Neural progenitor cell (in vitro differentiated cells): ENCODE data around the gene SLC16A9. TPM values are rescaled to one million over a fixed set of nuclear protein-coding genes. Genes with fewer than 3 reads are reported as not detected.

Experiments used
- DNase-seq: peaks from one replicate; pipeline ENCODE4 v3.0.0-alpha.2; 2016; ENCODE audit warnings: low spot score
- H2AFZ ChIP-seq: fragments of 200-600 bp; sonication (generic); replicated peaks from 2 replicates; pipeline ENCODE4 v1.6.1; 2016; ENCODE audit warnings: antibody characterized with exemption
- H3F3A ChIP-seq: fragments of 200-600 bp; sonication (generic); 2 replicates; pipeline ENCODE4 v1.6.1; 2016; ENCODE audit warnings: antibody characterized with exemption, low read depth
- H3K27ac ChIP-seq: fragments of 200-600 bp; sonication (generic); 2 replicates; pipeline ENCODE4 v1.5.1; 2016; ENCODE audit warnings: mild to moderate bottlenecking
- H3K27me3 ChIP-seq: fragments of 200-600 bp; sonication (generic); 2 replicates; pipeline ENCODE4 v1.6.1; 2016; ENCODE audit warnings: mild to moderate bottlenecking, moderate library complexity
- H3K36me3 ChIP-seq: fragments of 200-600 bp; sonication (generic); 2 replicates; pipeline ENCODE4 v1.5.1; 2016
- H3K4me1 ChIP-seq: fragments of 200-600 bp; sonication (generic); 2 replicates; pipeline ENCODE4 v1.6.1; 2016; ENCODE audit warnings: mixed run types
- H3K4me2 ChIP-seq: fragments of 200-600 bp; sonication (generic); 2 replicates; pipeline ENCODE4 v1.6.1; 2016
- H3K4me3 ChIP-seq: fragments of 200-600 bp; sonication (generic); 2 replicates; pipeline ENCODE4 v1.5.1; 2016
- H3K79me2 ChIP-seq: fragments of 200-600 bp; sonication (generic); 2 replicates; pipeline ENCODE4 v1.6.1; 2016; ENCODE audit warnings: low read depth
- H3K9ac ChIP-seq: fragments of 200-600 bp; sonication (generic); 2 replicates; pipeline ENCODE4 v1.6.1; 2016
- H3K9me3 ChIP-seq: fragments of 200-600 bp; sonication (generic); 2 replicates; pipeline ENCODE4 v1.5.1; 2016; ENCODE audit warnings: low read depth
- H4K20me1 ChIP-seq: fragments of 200-600 bp; sonication (generic); 2 replicates; pipeline ENCODE4 v1.6.1; 2016; ENCODE audit warnings: low read depth
- H3K27ac Mint-ChIP-seq: 3 replicates; pipeline ENCODE4 v1.8.0; 2021; ENCODE audit warnings: mixed read lengths
- H3K27me3 Mint-ChIP-seq: 2 replicates; pipeline ENCODE4 v1.8.0; 2022; ENCODE audit warnings: low read depth, mild to moderate bottlenecking, inconsistent platforms, moderate library complexity, mixed read lengths; ENCODE audit not compliant: insufficient read depth
- H3K36me3 Mint-ChIP-seq: 3 replicates; pipeline ENCODE4 v1.8.0; 2021; ENCODE audit warnings: mixed read lengths
- H3K4me1 Mint-ChIP-seq: 3 replicates; pipeline ENCODE4 v1.8.0; 2021; ENCODE audit warnings: mixed read lengths
- H3K4me3 Mint-ChIP-seq: 3 replicates; pipeline ENCODE4 v1.8.0; 2021; ENCODE audit warnings: mild to moderate bottlenecking, moderate library complexity, mixed read lengths
- H3K9me3 Mint-ChIP-seq: 3 replicates; pipeline ENCODE4 v1.8.0; 2020; ENCODE audit warnings: mixed read lengths
- CTCF ChIP-seq: fragments of 200-600 bp; sonication (generic); IDR thresholded peaks from 2 replicates; pipeline ENCODE4 v1.5.1; 2017; ENCODE audit warnings: antibody characterized with exemption, mild to moderate bottlenecking
- EZH2 ChIP-seq: fragments of 200-600 bp; sonication (generic); IDR thresholded peaks from 2 replicates; pipeline ENCODE4 v1.6.1; 2017; ENCODE audit warnings: antibody characterized with exemption, mild to moderate bottlenecking, moderate library complexity
- EZH2phosphoT487 ChIP-seq: fragments of 200-600 bp; sonication (generic); IDR thresholded peaks from 2 replicates; pipeline ENCODE4 v1.6.1; 2017; ENCODE audit warnings: antibody characterized with exemption
- total RNA-seq: library from RNA; depleted of rRNA; stranded (reverse); fragments of >200 nt; gene quantifications from 2 replicates; pipeline ENCODE4 v1.2.3, GENCODE V29; 2015; ENCODE audit warnings: low replicate concordance

SLC16A9 gene
- total RNA-seq, 1 donor from 2014 or later = 48.5 TPM

DNA sequence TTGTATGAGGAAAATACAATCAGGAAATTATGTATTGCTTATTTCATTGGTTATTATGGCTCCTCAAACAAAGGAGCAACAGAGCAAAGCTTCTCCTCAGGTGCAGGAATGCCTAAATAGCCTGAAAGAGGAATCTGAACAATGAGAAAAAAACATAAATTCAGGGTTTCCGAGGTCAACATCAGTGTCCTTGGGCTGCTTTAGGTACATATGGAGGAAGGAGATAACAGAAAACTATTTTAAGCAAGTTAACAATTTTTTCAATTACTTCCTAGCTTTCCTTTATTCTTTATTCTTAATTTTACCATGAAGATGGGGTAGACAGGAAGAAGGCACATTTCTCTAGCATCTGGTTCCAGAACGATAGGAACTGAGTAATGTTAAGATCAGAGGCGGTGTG lies 14.0 kb downstream of the SLC16A9 start:
- no peaks in the 10 kb centered on the region for H3F3A ChIP-seq
- peaks cover 6% of the 10 kb centered on the region for H4K20me1 ChIP-seq
- H3K9me3 Mint-ChIP-seq = peaks cover 3% of the 10 kb centered on the region
- peaks cover 2% of the 10 kb centered on the region for H3K36me3 Mint-ChIP-seq
- no peak overlapping the region for H3K27ac Mint-ChIP-seq
- no peak overlapping the region for H3K4me2 ChIP-seq
- H3K4me3 Mint-ChIP-seq = no peak overlapping the region
- peaks cover 22% of the 10 kb centered on the region for H3K79me2 ChIP-seq
- H3K27me3 Mint-ChIP-seq = no peaks in the 10 kb centered on the region
- H3K27ac ChIP-seq = no peak overlapping the region
- no peak for DNase-seq
- H3K4me1 Mint-ChIP-seq = no peaks in the 10 kb centered on the region
- no peak overlapping the region for H2AFZ ChIP-seq
- no peaks in the 10 kb centered on the region for H3K36me3 ChIP-seq
- H3K27me3 ChIP-seq = no peaks in the 10 kb centered on the region
- no peaks in the 10 kb centered on the region for H3K4me1 ChIP-seq
- H3K9ac ChIP-seq = no peak overlapping the region
- no peak overlapping the region for H3K4me3 ChIP-seq
- H3K9me3 ChIP-seq = no peaks in the 10 kb centered on the region
- TF ChIP-seq CTCF = no peak
- TF ChIP-seq EZH2 = no peak
- no peak for TF ChIP-seq EZH2phosphoT487

DNA sequence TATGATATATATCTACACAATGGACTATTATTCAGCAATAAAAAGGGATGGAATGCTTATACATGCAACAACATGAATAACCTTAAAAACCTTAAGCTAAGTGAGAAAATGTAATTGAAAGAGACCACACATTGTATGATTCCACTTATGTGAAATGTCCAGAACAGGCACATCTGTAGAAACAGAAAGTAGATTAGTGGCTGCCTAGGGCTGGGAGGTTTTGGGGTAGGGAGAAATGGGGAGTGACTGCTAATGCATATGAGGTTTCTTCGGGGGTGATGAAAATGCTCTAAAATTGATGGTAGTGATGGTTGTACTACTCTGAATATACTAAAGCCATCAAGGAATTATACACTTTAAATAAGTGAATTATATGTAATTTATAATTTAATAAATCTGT lies 14.7 kb downstream of the SLC16A9 start:
- H3K27me3 ChIP-seq = no peaks in the 10 kb centered on the region
- H3K36me3 ChIP-seq = no peaks in the 10 kb centered on the region
- H3K9me3 ChIP-seq = no peaks in the 10 kb centered on the region
- Mint-ChIP-seq H3K4me3 (no peak overlapping the region), H3K27me3 (no peaks in the 10 kb centered on the region), H3K27ac (no peak overlapping the region), H3K9me3 (peaks cover 3% of the 10 kb centered on the region), H3K36me3 (peaks cover 2% of the 10 kb centered on the region), H3K4me1 (no peaks in the 10 kb centered on the region)
- H3K79me2 ChIP-seq = peaks cover 15% of the 10 kb centered on the region
- no peak overlapping the region for H2AFZ ChIP-seq
- H4K20me1 ChIP-seq = no peaks in the 10 kb centered on the region
- no peak overlapping the region for H3K4me2 ChIP-seq
- TF ChIP-seq EZH2 (no peak), EZH2phosphoT487 (no peak), CTCF (no peak)
- no peak for DNase-seq
- H3F3A ChIP-seq = no peaks in the 10 kb centered on the region
- H3K9ac ChIP-seq = no peak overlapping the region
- no peak overlapping the region for H3K4me3 ChIP-seq
- no peaks in the 10 kb centered on the region for H3K4me1 ChIP-seq
- no peak overlapping the region for H3K27ac ChIP-seq

DNA sequence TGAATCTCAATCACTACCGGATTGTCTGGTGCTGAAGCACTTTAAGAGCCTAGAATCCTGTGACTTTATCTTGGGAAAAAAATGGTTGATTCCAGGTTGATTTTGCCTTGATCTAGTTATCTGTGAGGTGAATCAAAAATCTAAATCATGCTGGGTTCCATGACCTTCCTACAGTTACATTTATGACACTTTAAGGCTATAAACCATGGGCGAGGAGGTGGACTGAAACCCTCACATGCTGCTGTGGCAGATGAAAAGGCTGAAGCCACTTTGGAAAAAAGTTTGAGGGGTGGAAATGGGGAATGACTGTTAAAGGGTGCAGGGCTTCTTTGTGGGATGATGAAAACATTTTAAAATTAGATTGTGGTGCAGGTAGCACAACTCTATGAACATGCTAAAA lies 17.5 kb downstream of the SLC16A9 start:
- Histone ChIP-seq H3K4me3 (no peak overlapping the region), H3F3A (no peaks in the 10 kb centered on the region), H3K4me2 (no peak overlapping the region), H2AFZ (no peak overlapping the region), H4K20me1 (no peaks in the 10 kb centered on the region), H3K27ac (no peak overlapping the region), H3K9me3 (no peaks in the 10 kb centered on the region), H3K9ac (no peak overlapping the region), H3K79me2 (peaks cover 9% of the 10 kb centered on the region), H3K4me1 (no peaks in the 10 kb centered on the region), H3K36me3 (no peaks in the 10 kb centered on the region), H3K27me3 (no peaks in the 10 kb centered on the region)
- no peak for DNase-seq
- Mint-ChIP-seq H3K36me3 (peaks cover 2% of the 10 kb centered on the region), H3K4me1 (no peaks in the 10 kb centered on the region), H3K27ac (no peak overlapping the region), H3K4me3 (no peak overlapping the region), H3K9me3 (peaks cover 3% of the 10 kb centered on the region), H3K27me3 (no peaks in the 10 kb centered on the region)
- TF ChIP-seq CTCF = no peak
- no peak for TF ChIP-seq EZH2phosphoT487
- no peak for TF ChIP-seq EZH2
